Heart left ventricle (tissue), 16 donors: Measurements from ENCODE around the gene MCM8. TPM values are rescaled to one million over a fixed set of nuclear protein-coding genes. Genes with fewer than 3 reads are reported as not detected.

Experiments used
- ATAC-seq, 4 donors: fragments of 200-7000 bp; cut with Tn5 transposase; one replicate each; pipeline ENCODE4 v1.9.1; 2020 to 2022; ENCODE audit warnings: moderate library complexity in 4 of 4, mild to moderate bottlenecking in 3 of 4, moderate number of reproducible peaks in 1 of 4
- DNase-seq, 5 donors: peaks; one replicate each; pipeline ENCODE4 v3.0.0-alpha.2; 2020
- H3K27ac ChIP-seq, 12 donors: fragments of 200-600 bp; sonication (generic) in 4 of 12; one replicate each; pipeline versions ENCODE4 v1.5.0 to v1.8.0; 2016 to 2022; ENCODE audit warnings: mild to moderate bottlenecking in 2 of 12
- H3K27me3 ChIP-seq, 9 donors: fragments of 200-600 bp; sonication (generic) in 2 of 9; one replicate each; pipeline versions ENCODE4 v1.5.1 to v1.8.0; 2016 to 2022; ENCODE audit warnings: mild to moderate bottlenecking in 3 of 9
- H3K36me3 ChIP-seq, 9 donors: fragments of 200-600 bp; sonication (generic) in 2 of 9; one replicate each; pipeline versions ENCODE4 v1.5.0 to v1.8.0; 2018 to 2022; ENCODE audit warnings: mild to moderate bottlenecking in 2 of 9
- H3K4me1 ChIP-seq, 12 donors: fragments of 200-600 bp; sonication (generic) in 4 of 12; one replicate each; pipeline versions ENCODE4 v1.5.0 to v1.8.0; 2016 to 2022; ENCODE audit warnings: mild to moderate bottlenecking in 3 of 12
- H3K4me3 ChIP-seq, 12 donors: fragments of 200-600 bp; sonication (generic) in 4 of 12; one replicate each; pipeline versions ENCODE4 v1.5.0 to v1.8.0; 2017 to 2022; ENCODE audit warnings: mild to moderate bottlenecking in 9 of 12, moderate library complexity in 4 of 12
- H3K9me3 ChIP-seq, 12 donors: fragments of 200-600 bp; sonication (generic) in 4 of 12; one replicate each; pipeline versions ENCODE4 v1.5.0 to v1.8.0; 2016 to 2022; ENCODE audit warnings: mild to moderate bottlenecking in 1 of 12
- CTCF ChIP-seq, 12 donors: fragments of 200-600 bp; sonication (generic) in 4 of 12; IDR thresholded peaks; one replicate each; pipeline versions ENCODE4 v1.5.0 to v1.8.0; 2018 to 2022; ENCODE audit warnings: antibody characterized with exemption in 12 of 12, mild to moderate bottlenecking in 5 of 12
- POLR2A ChIP-seq, 2 donors: fragments of 450-650 bp; IDR thresholded peaks; one replicate each; pipeline ENCODE4 v1.6.1; 2017; ENCODE audit warnings: antibody characterized with exemption in 2 of 2, mild to moderate bottlenecking in 2 of 2, moderate library complexity in 2 of 2
- WGBS, 4 donors: extraction: QIAGEN DNeasy Blood & Tissue Kit in 2 of 4; methylation state at CpG; one replicate each; pipeline versions ENCODE4 v1.1.5 to v1.1.7; 2013 to 2018; 5-methylcytosine and 5-hydroxymethylcytosine counted together
- intact Hi-C, 10 donors: fragments of 100-400 bp; cut with DNase I; formaldehyde crosslinking; loops; one replicate each; pipeline versions ENCODE4 v1.11.1 to v1.14.2; 2022
- polyA plus RNA-seq, 2 donors: library from polyadenylated mRNA; stranded (reverse); fragments of 200-250 nt; gene quantifications; one replicate each; pipeline ENCODE4 v1.2.3, GENCODE V29; 2013
- total RNA-seq, 9 donors: library from RNA; depleted of rRNA in 2 of 9; stranded (reverse); fragments of >200 nt in 2 of 9; fragmentation: NEBNext Ultra II Directional in 3 of 9; extraction: Animal tissue kit (Norgen Biotek cat#: 25700) in 3 of 9; gene quantifications; one replicate each; pipeline versions ENCODE4 v1.1.0 to v1.2.4, GENCODE V29; 2016 to 2023
- donor health status: ischemic (EF 13 %, LVEDD 7.1; RV severe dilation, severe dysfunction).
- donor health status: healthy with polysubstance abuse.
- donor health status: DM: no; HTN: yes; CAD: no.
- donor health status: DM: no; HTN: no; CAD: no.
- donor health status: ischemic (EF 25% LVEDD 6.9; RV normal size, moderate dysfunction).
- donor health status: ischemic (EF 25% LVEDD 5.7; RV mildly dilated, moderate dysfunction).
- donor health status: healthy.
- donor health status: DM: yes; HTN: yes; CAD: no.
- donor health status: ischemic (EF 35%, LVEDD 5.7; RV mildly dilated, moderate dysfunction).
- donor health status: nonischemic (EF 11% LVEDD 7.7; RV severe dilation, severe dysfunction).
- donor health status: DM: yes; HTN: yes; CAD: no.
- donor health status: PGD.
- donor health status: ischemic (EF 29% LVEDD 5.4; RV normal size, mild dysfunction).
- donor health status: nonischemic (EF 23%, LVEDD 6.1; RV moderate dilation, normal function).

Gene MCM8
- total and polyA plus RNA-seq, 11 donors = 1.8 to 8.7 (median 6.5) TPM

- Histone ChIP-seq H3K27ac (no peak overlapping the region), H3K27me3 (peaks cover 0 to 35% (median 7%) of the 10 kb centered on the region in 9 donors), H3K4me3 (no peak overlapping the region), H3K4me1 (peaks cover 0 to 10% (median 3%) of the 10 kb centered on the region in 12 donors), H3K9me3 (no peaks in the 10 kb centered on the region), H3K36me3 (no peaks in the 10 kb centered on the region)
- WGBS, 4 donors = 91 to 93% (median 92%) methylated on average over 2 of the region's 2 CpGs
- ATAC-seq (no peak), DNase-seq (no peak)
- intact Hi-C loops = no loop called here
- no peak for TF ChIP-seq POLR2A (IDR thresholded peaks at IDR 0.05)
- TF ChIP-seq CTCF (IDR thresholded peaks at IDR 0.05) = no peak
Observed at GRCh38 chr20:5913166-5913565, 37.3 kb upstream of the MCM8 start.

GRCh38 chr20:5914859-5915258, 35.6 kb upstream of the MCM8 start:
- peaks cover 0 to 35% (median 7%) of the 10 kb centered on the region in 9 donors for H3K27me3 ChIP-seq
- H3K4me3 ChIP-seq = no peak overlapping the region
- no peak overlapping the region for H3K27ac ChIP-seq
- 0 to 20% (median 0%) methylated on average over 1 of the region's 1 CpG for WGBS, 4 donors
- no peak for ATAC-seq
- DNase-seq = no peak
- peaks cover 0 to 19% (median 3%) of the 10 kb centered on the region in 12 donors for H3K4me1 ChIP-seq
- no peaks in the 10 kb centered on the region for H3K36me3 ChIP-seq
- H3K9me3 ChIP-seq = no peaks in the 10 kb centered on the region
- TF ChIP-seq CTCF (IDR thresholded peaks at IDR 0.05) (no peak), POLR2A (IDR thresholded peaks at IDR 0.05) (no peak)
- intact Hi-C loops = no loop called here

GRCh38 chr20:5918856-5919625, 31.4 kb upstream of the MCM8 start:
- Histone ChIP-seq H3K4me1 (peaks cover 0 to 10% (median 0%) of the 10 kb centered on the region in 12 donors), H3K27ac (no peak overlapping the region), H3K4me3 (no peak overlapping the region), H3K9me3 (no peaks in the 10 kb centered on the region), H3K27me3 (peaks cover 0 to 4% (median 0%) of the 10 kb centered on the region in 9 donors), H3K36me3 (no peaks in the 10 kb centered on the region)
- DNase-seq (no peak), ATAC-seq (no peak)
- 42 to 54% (median 46%) methylated on average over 3 of the region's 3 CpGs for WGBS, 4 donors
- TF ChIP-seq POLR2A (IDR thresholded peaks at IDR 0.05) (no peak), CTCF (IDR thresholded peaks at IDR 0.05) (no peak)
- intact Hi-C loops = no loop called here

GRCh38 chr20:5919626-5920544, 30.6 kb upstream of the MCM8 start:
- H3K4me3 ChIP-seq = no peak overlapping the region
- H3K4me1 ChIP-seq = peaks cover 0 to 10% (median 0%) of the 10 kb centered on the region in 12 donors
- no peak for DNase-seq
- H3K27me3 ChIP-seq = peaks cover 0 to 4% (median 0%) of the 10 kb centered on the region in 9 donors
- WGBS, 4 donors = 64 to 78% (median 67%) methylated on average over 8 of the region's 8 CpGs
- no peaks in the 10 kb centered on the region for H3K9me3 ChIP-seq
- intact Hi-C loops = loop anchor here in 1 of 10 donors (10.0 kb wide), 1 partner anchor 105 kb away; no protein-coding TSS in a partner anchor
- no peak for TF ChIP-seq POLR2A (IDR thresholded peaks at IDR 0.05)
- TF ChIP-seq CTCF (IDR thresholded peaks at IDR 0.05) = no peak
- H3K36me3 ChIP-seq = no peaks in the 10 kb centered on the region
- H3K27ac ChIP-seq = no peak overlapping the region
- no peak for ATAC-seq
